PC-3 (cell line): ENCODE measurements around the gene CAMTA1.

ENCODE experiments used
- EZH2 ChIP-seq: fragments of 300-600 bp; sonication (generic); IDR thresholded peaks from one replicate; pipeline ENCODE4 v1.6.1; 2017; ENCODE audit warnings: antibody characterized with exemption, mild to moderate bottlenecking, low read length; ENCODE audit not compliant: unreplicated experiment
- TF ChIP-seq, protein P1 (sequence below): fragments of 300-600 bp; sonication (generic); conservative IDR thresholded peaks from 2 replicates; pipeline ENCODE4 v1.5.1; 2017; ENCODE audit warnings: antibody characterized with exemption, low read depth, mild to moderate bottlenecking, low read length

- TF ChIP-seq, protein P1, sequence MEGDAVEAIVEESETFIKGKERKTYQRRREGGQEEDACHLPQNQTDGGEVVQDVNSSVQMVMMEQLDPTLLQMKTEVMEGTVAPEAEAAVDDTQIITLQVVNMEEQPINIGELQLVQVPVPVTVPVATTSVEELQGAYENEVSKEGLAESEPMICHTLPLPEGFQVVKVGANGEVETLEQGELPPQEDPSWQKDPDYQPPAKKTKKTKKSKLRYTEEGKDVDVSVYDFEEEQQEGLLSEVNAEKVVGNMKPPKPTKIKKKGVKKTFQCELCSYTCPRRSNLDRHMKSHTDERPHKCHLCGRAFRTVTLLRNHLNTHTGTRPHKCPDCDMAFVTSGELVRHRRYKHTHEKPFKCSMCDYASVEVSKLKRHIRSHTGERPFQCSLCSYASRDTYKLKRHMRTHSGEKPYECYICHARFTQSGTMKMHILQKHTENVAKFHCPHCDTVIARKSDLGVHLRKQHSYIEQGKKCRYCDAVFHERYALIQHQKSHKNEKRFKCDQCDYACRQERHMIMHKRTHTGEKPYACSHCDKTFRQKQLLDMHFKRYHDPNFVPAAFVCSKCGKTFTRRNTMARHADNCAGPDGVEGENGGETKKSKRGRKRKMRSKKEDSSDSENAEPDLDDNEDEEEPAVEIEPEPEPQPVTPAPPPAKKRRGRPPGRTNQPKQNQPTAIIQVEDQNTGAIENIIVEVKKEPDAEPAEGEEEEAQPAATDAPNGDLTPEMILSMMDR = no peak
- TF ChIP-seq EZH2 = no peak
Observed at GRCh38 chr1:7252411-7253117, 467.3 kb downstream of the CAMTA1 start.
